ENCODE results near the gene TOMM7.
"Not testable (repeated sequence)": the region's sequence is repeated elsewhere in the genome, so short reads cannot be mapped to it uniquely, and the experiment has no call there.

Gene TOMM7

GRCh38 chr7:22791204-22792158, 31.2 kb downstream of the TOMM7 start:
- TF ChIP-seq CTCF (IDR thresholded peaks at IDR 0.05; ENCODE audit: control insufficient read depth, insufficient read depth, low read depth, low read length, missing control alignments), result no peak
- no peak overlapping the region for H3K4me3 ChIP-seq (ENCODE audit: control insufficient read depth, low read depth, low read length)
- no peak for DNase-seq (ENCODE audit: low read depth)

DNA sequence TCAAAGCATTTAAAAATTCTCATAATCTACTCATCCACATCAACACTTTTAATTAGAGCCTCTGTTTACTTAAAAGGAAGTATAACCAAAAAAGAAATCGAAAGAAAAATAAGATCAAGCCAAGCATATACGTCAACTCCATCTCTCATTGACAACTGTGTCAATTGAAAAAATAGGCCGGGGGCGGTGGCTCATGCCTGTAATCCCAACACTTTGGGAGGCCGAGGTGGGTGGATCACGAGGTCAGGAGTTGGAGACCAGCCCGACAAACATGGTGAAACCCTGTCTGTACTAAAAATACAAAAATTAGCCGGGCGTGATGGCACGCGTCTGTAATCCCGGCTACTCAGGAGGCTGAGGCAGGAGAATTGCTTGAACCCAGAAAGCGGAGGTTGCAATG, 32.0 kb downstream of the TOMM7 start:
- not testable (repeated sequence) for H3K4me3 ChIP-seq (ENCODE audit: control insufficient read depth, low read depth, low read length); DNase-seq (ENCODE audit: low read depth)

GRCh38 chr7:22787951-22788350, 34.7 kb downstream of the TOMM7 start:
- no peak for DNase-seq (ENCODE audit: low read depth)
- H3K4me3 ChIP-seq (ENCODE audit: control insufficient read depth, low read depth, low read length), result no peak overlapping the region
- TF ChIP-seq CTCF (IDR thresholded peaks at IDR 0.05; ENCODE audit: control insufficient read depth, insufficient read depth, low read depth, low read length, missing control alignments), result no peak

DNA sequence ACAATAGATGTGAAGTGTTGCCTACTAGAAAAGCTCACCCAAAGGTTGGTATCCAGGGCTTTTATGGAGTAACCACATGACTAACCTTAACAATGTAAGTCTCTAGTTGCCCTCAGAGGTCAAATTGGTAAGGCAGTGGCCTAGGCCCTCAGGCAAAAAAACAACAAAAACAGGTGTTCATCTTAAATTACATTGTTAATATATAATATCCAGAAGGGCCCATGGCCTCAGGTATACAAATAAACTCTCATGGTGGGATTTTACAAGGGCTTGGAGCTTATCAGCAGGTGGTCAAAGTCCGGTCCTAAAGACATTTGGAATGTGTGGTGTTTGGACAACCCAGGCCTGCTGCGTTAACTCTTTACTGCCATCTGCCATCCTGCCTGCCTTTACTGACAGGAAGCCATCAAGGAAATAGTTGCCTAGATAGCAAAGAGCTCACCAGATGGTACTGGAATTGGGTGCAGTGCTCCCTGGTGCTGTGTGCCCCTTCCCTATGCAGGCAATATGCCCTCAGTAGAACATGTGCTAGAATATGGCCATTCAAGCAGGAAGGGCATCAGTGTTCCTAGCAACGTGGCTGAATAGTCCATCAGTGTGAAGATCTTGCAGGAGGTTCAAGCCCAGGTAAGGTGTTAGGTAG, 36.2 kb downstream of the TOMM7 start:
- DNase-seq (ENCODE audit: low read depth), result no peak
- no peak for TF ChIP-seq CTCF (IDR thresholded peaks at IDR 0.05; ENCODE audit: control insufficient read depth, insufficient read depth, low read depth, low read length, missing control alignments)
- H3K4me3 ChIP-seq (ENCODE audit: control insufficient read depth, low read depth, low read length), result no peak overlapping the region

DNA sequence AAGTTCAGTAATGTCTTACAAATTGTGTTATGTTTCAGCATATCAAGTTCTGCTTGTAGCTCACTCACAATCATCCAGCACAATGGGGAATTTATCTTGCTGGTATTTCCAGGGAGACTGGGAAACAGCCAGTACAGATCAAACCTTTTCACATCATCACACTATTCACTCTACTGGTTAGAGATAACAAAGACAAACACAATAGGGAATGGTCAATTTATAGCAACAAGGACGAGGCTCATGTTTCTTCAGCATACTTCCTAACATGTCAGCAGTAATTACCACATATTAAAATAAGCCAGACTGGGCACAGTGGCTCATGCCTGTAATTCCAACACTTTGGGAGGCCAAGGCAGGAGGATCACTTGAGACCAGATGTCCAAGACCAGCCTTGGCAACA, 38.3 kb downstream of the TOMM7 start:
- H3K4me3 ChIP-seq (ENCODE audit: control insufficient read depth, low read depth, low read length), result no peak overlapping the region

DNA sequence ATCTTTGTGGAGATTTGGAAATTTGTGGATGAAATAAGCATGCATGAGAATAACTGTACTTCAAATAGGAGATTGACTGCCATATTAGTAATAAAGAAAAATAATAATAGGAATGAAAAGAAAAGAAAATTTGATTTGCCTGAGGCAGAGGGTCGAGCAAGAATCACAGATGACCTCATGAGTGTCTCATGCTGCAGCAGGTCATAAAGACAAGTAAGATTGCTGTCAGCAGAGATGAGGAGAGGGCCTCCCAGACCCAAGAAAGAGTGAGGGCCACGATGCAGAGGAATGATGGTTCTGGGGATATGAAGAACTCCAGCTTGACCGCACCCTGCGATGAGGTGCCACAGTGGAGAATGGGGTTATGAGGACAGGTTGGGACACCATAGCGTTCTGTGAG, 39.2 kb downstream of the TOMM7 start:
- H3K4me3 ChIP-seq (ENCODE audit: control insufficient read depth, low read depth, low read length), result no peak overlapping the region
- DNase-seq (ENCODE audit: low read depth), result no peak
- no peak for TF ChIP-seq CTCF (IDR thresholded peaks at IDR 0.05; ENCODE audit: control insufficient read depth, insufficient read depth, low read depth, low read length, missing control alignments)

More for the DNA sequence above, 38.3 kb downstream of the TOMM7 start:
- no peak for TF ChIP-seq CTCF (IDR thresholded peaks at IDR 0.05; ENCODE audit: control insufficient read depth, insufficient read depth, low read depth, low read length, missing control alignments)
- DNase-seq (ENCODE audit: low read depth), result no peak

- TF ChIP-seq CTCF (IDR thresholded peaks at IDR 0.05; ENCODE audit: control insufficient read depth, insufficient read depth, low read depth, low read length, missing control alignments), result peak; percentile 76
- H3K4me3 ChIP-seq (ENCODE audit: control insufficient read depth, low read depth, low read length), result no peak overlapping the region
- no peak for DNase-seq (ENCODE audit: low read depth)
Observed at GRCh38 chr7:22782616-22783232, 39.9 kb downstream of the TOMM7 start.

Data from AG09309 (cell line).